Activated gamma-delta T cell treated with anti-CD3 and anti-CD28 coated beads, Interleukin-2, amount 50 U/mL, for 16 hours (primary cell): ENCODE data around the gene NTN3.

Source experiments
- DNase-seq: peaks from one replicate; pipeline ENCODE4 v3.0.0-alpha.2; 2020; ENCODE audit warnings: low read depth

NTN3 gene

GRCh38 chr16:2514333-2515179 is 43.5 kb downstream of the NTN3 start:
- DNase-seq, result peak; percentile 26

- DNase-seq, result no peak
Observed at GRCh38 chr16:2515180-2515851, 44.2 kb downstream of the NTN3 start.

GRCh38 chr16:2516391-2517240 is 45.5 kb downstream of the NTN3 start:
- DNase-seq, result no peak

- DNase-seq, result no peak
Observed at GRCh38 chr16:2517954-2518605, 47.0 kb downstream of the NTN3 start.

GRCh38 chr16:2518823-2519710 is 48.0 kb downstream of the NTN3 start:
- no peak for DNase-seq

- DNase-seq, result no peak
Observed at GRCh38 chr16:2519711-2520080, 48.6 kb downstream of the NTN3 start.

- DNase-seq, result peak; percentile 80
Observed at GRCh38 chr16:2520097-2520783, 49.1 kb downstream of the NTN3 start, which contains the start of gene AMDHD2. Gene AMDHD2 (plus strand): TSS chr16:2520371. CDS start chr16:2520459, 88 bp downstream.

GRCh38 chr16:2520784-2521531 is 49.9 kb downstream of the NTN3 start:
- DNase-seq, result peak; percentile 41
